GM13976 (cell line): ENCODE results near the gene SLC17A3.
A peak's percentile ranks its signal among the peaks of the same experiment; 100 is the strongest.

Experiments
- DNase-seq: peaks from one replicate; pipeline ENCODE4 v3.0.0; 2012; ENCODE audit warnings: low spot score
- in situ Hi-C: fragments of 300-500 bp; cut with MboI; formaldehyde crosslinking; loops from one replicate; pipeline ENCODE4 v1.12.0; 2022; ENCODE audit warnings: low sequenced_read_pairs, mixed read lengths, inconsistent platforms; ENCODE audit not compliant: unreplicated experiment
- TF ChIP-seq, protein P1 (sequence below): IDR thresholded peaks from 2 replicates; pipeline ENCODE4 v1.5.1; 2012; ENCODE audit warnings: borderline replicate concordance, mild to moderate bottlenecking; ENCODE audit not compliant: insufficient read depth; ENCODE audit errors: extremely low read depth, missing control alignments, control extremely low read depth

SLC17A3 gene

DNA sequence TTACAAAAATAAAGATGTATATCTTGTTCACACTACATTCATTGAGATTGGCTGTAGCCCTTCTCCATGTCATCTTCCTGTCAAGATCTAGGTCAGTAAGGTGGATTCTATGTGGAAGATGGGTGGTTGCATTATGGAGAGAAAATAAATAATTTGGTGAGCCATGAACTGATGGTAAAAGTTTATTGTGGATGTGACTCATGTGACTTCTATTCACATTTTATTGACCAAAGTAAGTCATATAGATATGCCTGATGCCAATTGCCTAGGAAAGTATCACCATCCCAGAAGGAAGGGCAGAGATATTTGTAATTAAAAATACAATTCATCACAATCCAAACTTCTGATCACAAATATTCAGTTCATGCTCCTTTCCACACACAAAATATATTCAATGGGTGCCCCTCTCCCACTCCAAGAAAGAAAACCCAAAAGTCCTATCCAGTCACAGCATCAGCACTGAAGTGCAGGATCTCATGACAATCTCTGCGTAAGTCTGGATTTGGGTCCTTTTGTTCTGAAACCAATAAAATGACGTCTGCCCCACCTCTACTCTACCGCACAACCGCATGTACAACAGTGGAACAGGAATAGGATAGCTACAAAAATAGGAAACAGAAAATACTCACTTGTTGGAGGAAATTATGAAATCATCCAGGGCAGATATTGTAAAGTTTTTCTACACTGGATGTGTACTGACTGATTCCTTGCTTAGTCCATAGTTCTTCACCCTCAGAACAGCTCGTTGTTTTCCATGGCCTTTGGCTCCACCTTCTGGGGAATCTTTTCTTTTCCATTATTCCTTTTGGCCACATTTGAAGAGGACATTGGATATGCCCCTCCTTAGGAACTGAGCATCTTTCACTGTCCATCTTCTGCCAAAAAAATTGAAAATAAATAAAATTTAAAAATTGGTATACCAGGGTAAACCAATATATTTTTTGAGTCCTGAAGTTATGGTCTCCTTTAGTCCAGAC lies 16.1 kb upstream of the SLC17A3 start:
- DNase-seq, result no peak
- TF ChIP-seq, protein P1, sequence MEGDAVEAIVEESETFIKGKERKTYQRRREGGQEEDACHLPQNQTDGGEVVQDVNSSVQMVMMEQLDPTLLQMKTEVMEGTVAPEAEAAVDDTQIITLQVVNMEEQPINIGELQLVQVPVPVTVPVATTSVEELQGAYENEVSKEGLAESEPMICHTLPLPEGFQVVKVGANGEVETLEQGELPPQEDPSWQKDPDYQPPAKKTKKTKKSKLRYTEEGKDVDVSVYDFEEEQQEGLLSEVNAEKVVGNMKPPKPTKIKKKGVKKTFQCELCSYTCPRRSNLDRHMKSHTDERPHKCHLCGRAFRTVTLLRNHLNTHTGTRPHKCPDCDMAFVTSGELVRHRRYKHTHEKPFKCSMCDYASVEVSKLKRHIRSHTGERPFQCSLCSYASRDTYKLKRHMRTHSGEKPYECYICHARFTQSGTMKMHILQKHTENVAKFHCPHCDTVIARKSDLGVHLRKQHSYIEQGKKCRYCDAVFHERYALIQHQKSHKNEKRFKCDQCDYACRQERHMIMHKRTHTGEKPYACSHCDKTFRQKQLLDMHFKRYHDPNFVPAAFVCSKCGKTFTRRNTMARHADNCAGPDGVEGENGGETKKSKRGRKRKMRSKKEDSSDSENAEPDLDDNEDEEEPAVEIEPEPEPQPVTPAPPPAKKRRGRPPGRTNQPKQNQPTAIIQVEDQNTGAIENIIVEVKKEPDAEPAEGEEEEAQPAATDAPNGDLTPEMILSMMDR, result peak; percentile 8
- in situ Hi-C loops, result no loop called here

DNA sequence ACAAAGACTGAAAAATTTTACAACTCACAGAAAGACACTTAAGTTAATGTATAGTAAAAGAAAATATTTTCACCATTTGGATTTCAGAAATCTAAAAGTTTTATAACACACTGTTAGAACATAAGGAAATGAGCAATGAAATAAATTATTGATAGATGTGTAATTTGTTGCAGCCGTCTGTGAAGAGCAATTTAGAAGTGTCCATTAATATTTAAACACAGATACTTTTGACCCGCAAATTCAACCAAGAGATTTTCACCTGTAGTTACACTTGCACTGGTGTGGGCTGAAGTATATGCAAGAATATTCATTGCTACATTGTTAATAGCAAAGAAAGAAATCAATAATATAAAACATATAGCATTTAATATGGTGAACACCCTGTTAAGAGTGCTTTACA lies 14.6 kb upstream of the SLC17A3 start:
- DNase-seq, result no peak
- in situ Hi-C loops, result no loop called here
- TF ChIP-seq, protein P1, result no peak

DNA sequence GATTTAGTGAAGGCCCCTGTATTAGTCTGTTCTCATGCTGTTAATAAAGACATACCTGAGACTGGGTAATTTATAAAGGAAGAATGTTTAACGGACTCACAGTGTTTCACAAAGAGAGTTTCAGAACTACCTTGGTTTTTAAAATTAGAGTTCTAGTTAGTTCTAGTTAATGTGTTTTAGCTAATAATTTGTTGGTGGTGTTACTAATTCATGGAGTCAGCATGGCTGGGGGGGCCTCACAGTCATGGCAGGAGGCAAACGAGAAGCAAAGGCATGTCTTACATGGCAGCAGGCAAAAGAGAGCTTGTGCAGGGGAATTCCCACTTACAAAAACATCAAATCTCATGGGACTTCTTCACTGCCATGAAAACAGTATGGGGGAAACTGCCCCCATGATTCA lies 12.0 kb upstream of the SLC17A3 start:
- TF ChIP-seq, protein P1, result no peak
- in situ Hi-C loops, result no loop called here
- no peak for DNase-seq

DNA sequence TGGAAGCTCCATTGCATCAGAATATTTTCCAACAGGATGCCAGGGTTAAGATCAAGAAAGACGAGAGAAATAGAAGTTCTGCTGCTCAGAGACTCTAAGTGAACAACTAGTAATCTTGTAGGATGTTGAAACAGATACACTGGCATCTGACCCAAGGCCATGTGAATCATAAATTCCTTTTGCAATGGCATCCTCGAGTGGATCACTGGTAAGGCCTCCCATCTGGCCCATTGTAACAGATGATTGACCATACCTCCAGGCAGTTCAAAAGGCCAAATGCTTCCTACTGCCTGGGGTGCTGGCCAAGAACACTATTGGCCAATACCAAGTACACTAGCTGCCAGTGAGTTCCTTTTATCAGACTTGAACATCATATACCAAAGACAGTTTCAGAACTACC lies 9.9 kb upstream of the SLC17A3 start:
- in situ Hi-C loops, result no loop called here
- TF ChIP-seq, protein P1, result no peak
- DNase-seq, result no peak

DNA sequence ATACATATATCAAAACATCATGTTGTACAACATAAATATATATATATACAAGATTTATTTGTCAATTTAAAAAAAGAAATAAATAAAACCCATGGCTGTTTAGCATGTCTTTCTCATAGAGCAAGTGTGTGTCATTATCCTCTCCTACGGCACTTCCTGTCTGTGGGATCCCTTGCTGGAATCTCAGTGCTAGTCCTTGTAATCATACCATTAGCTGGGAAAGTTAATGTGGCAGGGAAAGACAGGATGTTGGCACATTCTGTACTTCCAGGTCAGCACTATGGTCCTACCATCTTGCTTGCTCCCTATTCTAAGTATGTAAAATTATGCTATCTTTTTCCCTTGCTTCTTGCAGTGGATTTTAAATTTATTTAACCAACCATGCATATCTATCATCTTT lies 9.5 kb upstream of the SLC17A3 start:
- in situ Hi-C loops, result no loop called here
- DNase-seq, result no peak
- TF ChIP-seq, protein P1, result no peak

DNA sequence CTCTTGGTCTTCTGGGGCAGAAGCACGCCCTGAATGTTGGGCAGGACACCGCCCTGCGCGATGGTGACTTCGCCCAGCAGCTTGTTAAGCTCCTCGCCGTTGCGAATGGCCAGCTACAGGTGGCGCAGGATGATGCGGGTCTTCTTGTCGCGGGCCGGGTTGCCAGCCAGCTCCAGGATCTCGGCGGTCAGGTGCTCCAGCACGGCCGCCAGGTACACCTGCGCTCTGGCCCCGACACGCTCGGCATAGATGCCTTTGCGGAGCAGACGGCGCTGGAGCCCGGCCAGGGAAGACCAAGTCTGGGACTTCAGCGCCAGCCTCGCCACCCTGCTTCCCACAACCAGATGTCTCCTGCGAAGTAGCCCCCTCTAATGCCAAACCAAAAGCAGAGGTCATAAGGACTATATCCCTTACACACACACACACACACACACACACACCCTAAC lies 8.0 kb upstream of the SLC17A3 start:
- DNase-seq, result peak; percentile 22
- TF ChIP-seq, protein P1, result peak; percentile 12
- in situ Hi-C loops, result no loop called here
